HUES6 (cell line): ENCODE results near the gene PDCD10.

Experiments used
- H3K27ac ChIP-seq: 2 replicates; pipeline ENCODE4 v1.7.0; 2013; ENCODE audit warnings: low read depth, mild to moderate bottlenecking, low read length, inconsistent platforms
- H3K27me3 ChIP-seq: 2 replicates; pipeline ENCODE4 v1.6.1; 2013; ENCODE audit warnings: low read length; ENCODE audit not compliant: control insufficient read depth, insufficient read depth
- H3K36me3 ChIP-seq: 2 replicates; pipeline ENCODE4 v1.6.1; 2013; ENCODE audit warnings: low read length; ENCODE audit not compliant: control insufficient read depth, insufficient read depth
- H3K4me1 ChIP-seq: 2 replicates; pipeline ENCODE4 v1.6.1; 2013; ENCODE audit warnings: low read length; ENCODE audit not compliant: control insufficient read depth, insufficient read depth
- H3K4me3 ChIP-seq: 2 replicates; pipeline ENCODE4 v1.5.1; 2013; ENCODE audit warnings: low read depth, low read length
- H3K9ac ChIP-seq: one replicate; pipeline ENCODE4 v1.6.1; 2013; ENCODE audit warnings: mild to moderate bottlenecking, low read length
- H3K9me3 ChIP-seq: 2 replicates; pipeline ENCODE4 v1.6.1; 2013; ENCODE audit warnings: low read depth, low read length; ENCODE audit not compliant: control insufficient read depth, insufficient read depth

The PDCD10 gene

DNA sequence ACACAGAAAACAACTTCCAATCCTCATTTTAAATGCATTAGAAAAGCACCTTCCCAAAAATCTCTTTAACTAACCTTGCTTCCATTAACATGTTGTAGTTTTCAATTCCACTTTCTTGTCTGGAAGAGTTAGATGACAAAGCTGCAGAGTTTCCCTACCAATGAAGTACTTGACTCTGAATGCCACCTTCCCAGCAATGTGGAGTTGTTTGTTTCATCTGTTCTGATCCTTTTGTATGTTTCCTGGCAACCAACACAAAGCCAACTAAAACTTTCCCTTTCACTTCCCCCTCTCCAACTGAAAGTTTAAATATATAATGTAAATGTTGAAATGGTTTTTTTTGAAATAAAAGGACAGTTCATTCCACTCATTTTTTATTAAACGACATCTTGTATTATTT lies 80.9 kb downstream of the PDCD10 start, which contains the start of gene WDR49:
Gene WDR49, minus strand, starts transcription at position 183 of the 400 bp plus-strand sequence. CDS start 517 bp downstream, outside the sequence.
- H3K4me3 ChIP-seq = peak within 1 kb of the TSS; percentile 28
- H3K36me3 ChIP-seq = no peaks in the 10 kb centered on the region
- no peaks in the 10 kb centered on the region for H3K27me3 ChIP-seq
- H3K9me3 ChIP-seq = no peaks in the 10 kb centered on the region
- H3K27ac ChIP-seq = peak within 1 kb of the TSS; percentile 79
- peak within 1 kb of the TSS; percentile 61 for H3K9ac ChIP-seq
- H3K4me1 ChIP-seq = peaks cover 22% of the 10 kb centered on the region

- Histone ChIP-seq H3K27ac (peak overlapping the region; percentile 79), H3K4me1 (peaks cover 22% of the 10 kb centered on the region), H3K27me3 (no peaks in the 10 kb centered on the region), H3K9me3 (no peaks in the 10 kb centered on the region), H3K36me3 (no peaks in the 10 kb centered on the region), H3K4me3 (peak overlapping the region; percentile 28), H3K9ac (peak overlapping the region; percentile 61)
Observed at GRCh38 chr3:167653155-167653554, 81.5 kb downstream of the PDCD10 start.

DNA sequence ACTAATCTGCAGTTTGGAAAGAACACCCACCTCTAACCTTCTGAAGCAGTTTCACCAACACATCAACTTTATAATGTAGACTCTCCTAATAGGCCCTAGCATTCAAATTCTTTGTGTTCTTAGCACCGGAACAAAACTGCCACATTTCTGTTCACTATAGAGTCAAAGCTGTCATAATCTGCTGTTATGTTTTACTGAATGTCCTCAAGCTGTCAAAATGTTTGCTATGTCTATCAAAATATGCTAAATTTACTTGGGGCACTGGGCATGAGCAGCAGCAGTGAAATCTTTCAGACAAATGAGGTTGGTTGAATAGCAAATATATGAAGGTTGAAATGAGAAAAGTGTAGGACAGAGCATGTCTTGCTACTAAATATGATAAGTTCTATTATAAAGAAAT lies 82.9 kb downstream of the PDCD10 start:
- H3K27me3 ChIP-seq = no peaks in the 10 kb centered on the region
- H3K4me1 ChIP-seq = peaks cover 13% of the 10 kb centered on the region; the same call in 1 of the 2 replicates
- H3K9ac ChIP-seq = no peak overlapping the region
- no peaks in the 10 kb centered on the region for H3K9me3 ChIP-seq
- H3K27ac ChIP-seq = no peak overlapping the region; the same call in 1 of the 2 replicates
- H3K4me3 ChIP-seq = no peak overlapping the region
- no peaks in the 10 kb centered on the region for H3K36me3 ChIP-seq

- no peaks in the 10 kb centered on the region for H3K36me3 ChIP-seq
- H3K27ac ChIP-seq = no peak overlapping the region
- no peak overlapping the region for H3K4me3 ChIP-seq
- H3K4me1 ChIP-seq = peaks cover 13% of the 10 kb centered on the region; the same call in 1 of the 2 replicates
- no peaks in the 10 kb centered on the region for H3K27me3 ChIP-seq
- no peaks in the 10 kb centered on the region for H3K9me3 ChIP-seq
- H3K9ac ChIP-seq = no peak overlapping the region
Observed at GRCh38 chr3:167650459-167650858, 84.2 kb downstream of the PDCD10 start.

GRCh38 chr3:167649746-167650145 lies 84.9 kb downstream of the PDCD10 start:
- H3K4me3 ChIP-seq = no peak overlapping the region
- no peaks in the 10 kb centered on the region for H3K27me3 ChIP-seq
- no peak overlapping the region for H3K9ac ChIP-seq

GRCh38 chr3:167644611-167645010 lies 90.1 kb downstream of the PDCD10 start:
- Histone ChIP-seq H3K9me3 (peaks cover 3% of the 10 kb centered on the region; the same call in 1 of the 2 replicates), H3K4me3 (no peak overlapping the region), H3K36me3 (no peaks in the 10 kb centered on the region), H3K27ac (no peak overlapping the region), H3K27me3 (no peaks in the 10 kb centered on the region), H3K4me1 (no peaks in the 10 kb centered on the region), H3K9ac (no peak overlapping the region)

More at GRCh38 chr3:167649746-167650145, 84.9 kb downstream of the PDCD10 start:
- Histone ChIP-seq H3K36me3 (no peaks in the 10 kb centered on the region), H3K9me3 (no peaks in the 10 kb centered on the region), H3K27ac (no peak overlapping the region), H3K4me1 (peaks cover 13% of the 10 kb centered on the region; the same call in 1 of the 2 replicates)
